ENCODE measurements around the gene DGKH. TPM values are rescaled to one million over a fixed set of nuclear protein-coding genes. Genes with fewer than 3 reads are reported as not detected.

Gene DGKH
- total and polyA plus RNA-seq, 2 of the 13 experiments (the other 11 are each of a cell fraction or from before 2014, with no cell fraction given) = 0.01 to 0.13 TPM

DNA sequence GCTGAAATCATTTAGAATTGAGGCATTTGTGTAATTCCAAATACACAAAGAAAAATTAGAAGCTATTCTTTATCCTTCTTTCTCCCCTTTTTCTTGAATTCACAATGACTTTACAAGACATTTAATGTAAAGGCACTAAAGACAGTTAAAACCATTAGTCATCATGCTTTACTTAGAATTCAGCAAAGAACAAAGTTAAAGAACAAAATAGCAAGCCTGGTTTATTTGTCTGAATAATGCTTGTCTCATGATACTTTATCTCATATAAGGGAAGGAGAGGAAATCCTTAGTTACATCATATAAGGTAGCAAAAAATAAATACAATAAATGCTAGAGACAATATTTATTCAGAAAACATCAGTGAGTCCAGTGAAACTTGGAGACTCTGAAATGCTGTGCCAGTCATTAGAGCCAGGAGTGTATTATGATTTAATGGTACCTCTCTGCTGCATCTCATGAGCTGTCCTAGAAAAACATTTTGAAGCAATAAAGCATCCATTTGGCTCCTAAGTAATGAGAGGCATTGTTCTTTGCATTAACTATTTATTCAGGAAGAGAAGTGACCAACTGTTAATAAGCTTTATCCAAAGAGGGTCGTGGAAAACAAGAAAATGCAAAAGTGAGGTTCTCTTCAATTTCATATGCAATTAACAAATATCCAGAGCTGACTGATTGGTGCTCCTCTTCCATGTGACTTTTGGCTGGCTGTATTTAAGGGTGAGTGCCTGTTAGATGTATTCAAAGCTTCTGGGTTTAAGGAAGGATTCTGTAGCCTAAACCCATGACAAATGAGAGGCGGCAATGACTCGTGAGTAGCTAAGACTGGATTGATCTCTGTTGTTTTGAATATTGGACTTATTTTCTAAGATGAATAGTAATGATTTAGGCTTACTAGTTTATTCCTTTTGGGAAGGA, 105.0 kb downstream of the DGKH start (continued):
- TF ChIP-seq CREB1 (IDR thresholded peaks at IDR 0.05) = no peak
- TF ChIP-seq CREB1 (CRISPR knock-in tag; IDR thresholded peaks at IDR 0.05) = no peak
- no peak for TF ChIP-seq ZNF333 (CRISPR knock-in tag; IDR thresholded peaks at IDR 0.05; ENCODE audit: borderline replicate concordance)
- no peak for TF ChIP-seq AGO1 (IDR thresholded peaks at IDR 0.05; ENCODE audit: low read depth, low read length, poor library complexity, severe bottlenecking)
- TF ChIP-seq THYN1 (CRISPR knock-in tag; IDR thresholded peaks at IDR 0.05; ENCODE audit: borderline replicate concordance, low read depth) = no peak
- no peak for TF ChIP-seq TFDP2 (CRISPR knock-in tag; IDR thresholded peaks at IDR 0.05)
- TF ChIP-seq, protein P1, sequence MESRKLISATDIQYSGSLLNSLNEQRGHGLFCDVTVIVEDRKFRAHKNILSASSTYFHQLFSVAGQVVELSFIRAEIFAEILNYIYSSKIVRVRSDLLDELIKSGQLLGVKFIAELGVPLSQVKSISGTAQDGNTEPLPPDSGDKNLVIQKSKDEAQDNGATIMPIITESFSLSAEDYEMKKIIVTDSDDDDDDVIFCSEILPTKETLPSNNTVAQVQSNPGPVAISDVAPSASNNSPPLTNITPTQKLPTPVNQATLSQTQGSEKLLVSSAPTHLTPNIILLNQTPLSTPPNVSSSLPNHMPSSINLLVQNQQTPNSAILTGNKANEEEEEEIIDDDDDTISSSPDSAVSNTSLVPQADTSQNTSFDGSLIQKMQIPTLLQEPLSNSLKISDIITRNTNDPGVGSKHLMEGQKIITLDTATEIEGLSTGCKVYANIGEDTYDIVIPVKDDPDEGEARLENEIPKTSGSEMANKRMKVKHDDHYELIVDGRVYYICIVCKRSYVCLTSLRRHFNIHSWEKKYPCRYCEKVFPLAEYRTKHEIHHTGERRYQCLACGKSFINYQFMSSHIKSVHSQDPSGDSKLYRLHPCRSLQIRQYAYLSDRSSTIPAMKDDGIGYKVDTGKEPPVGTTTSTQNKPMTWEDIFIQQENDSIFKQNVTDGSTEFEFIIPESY (CRISPR knock-in tag; IDR thresholded peaks at IDR 0.05) = no peak

DNA sequence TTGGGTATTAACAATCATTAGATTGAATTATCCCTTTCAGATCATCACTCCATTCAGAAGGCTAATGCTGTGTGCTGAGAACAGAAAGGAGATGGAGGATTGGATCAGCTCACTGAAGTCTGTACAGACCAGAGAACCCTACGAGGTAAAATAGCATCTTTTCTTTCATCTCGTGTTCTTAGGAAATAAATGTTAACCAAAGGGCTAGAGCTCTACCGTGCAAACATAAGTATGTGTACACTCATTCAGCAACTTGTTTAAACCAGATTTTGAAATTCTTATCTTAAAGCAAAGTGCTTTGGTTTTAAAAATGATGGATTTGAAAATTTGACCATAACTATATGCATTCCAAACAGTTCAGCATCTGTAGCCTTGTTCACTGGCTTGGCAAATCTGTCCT, 106.8 kb downstream of the DGKH start:
- TF ChIP-seq ZNF124 (CRISPR knock-in tag; IDR thresholded peaks at IDR 0.05) (no peak), ZNF629 (CRISPR knock-in tag; conservative IDR thresholded peaks at IDR 0.05) (no peak), THAP11 (CRISPR knock-in tag; IDR thresholded peaks at IDR 0.05) (no peak), PREB (CRISPR knock-in tag; IDR thresholded peaks at IDR 0.05) (no peak)
- TF ChIP-seq, protein P2, sequence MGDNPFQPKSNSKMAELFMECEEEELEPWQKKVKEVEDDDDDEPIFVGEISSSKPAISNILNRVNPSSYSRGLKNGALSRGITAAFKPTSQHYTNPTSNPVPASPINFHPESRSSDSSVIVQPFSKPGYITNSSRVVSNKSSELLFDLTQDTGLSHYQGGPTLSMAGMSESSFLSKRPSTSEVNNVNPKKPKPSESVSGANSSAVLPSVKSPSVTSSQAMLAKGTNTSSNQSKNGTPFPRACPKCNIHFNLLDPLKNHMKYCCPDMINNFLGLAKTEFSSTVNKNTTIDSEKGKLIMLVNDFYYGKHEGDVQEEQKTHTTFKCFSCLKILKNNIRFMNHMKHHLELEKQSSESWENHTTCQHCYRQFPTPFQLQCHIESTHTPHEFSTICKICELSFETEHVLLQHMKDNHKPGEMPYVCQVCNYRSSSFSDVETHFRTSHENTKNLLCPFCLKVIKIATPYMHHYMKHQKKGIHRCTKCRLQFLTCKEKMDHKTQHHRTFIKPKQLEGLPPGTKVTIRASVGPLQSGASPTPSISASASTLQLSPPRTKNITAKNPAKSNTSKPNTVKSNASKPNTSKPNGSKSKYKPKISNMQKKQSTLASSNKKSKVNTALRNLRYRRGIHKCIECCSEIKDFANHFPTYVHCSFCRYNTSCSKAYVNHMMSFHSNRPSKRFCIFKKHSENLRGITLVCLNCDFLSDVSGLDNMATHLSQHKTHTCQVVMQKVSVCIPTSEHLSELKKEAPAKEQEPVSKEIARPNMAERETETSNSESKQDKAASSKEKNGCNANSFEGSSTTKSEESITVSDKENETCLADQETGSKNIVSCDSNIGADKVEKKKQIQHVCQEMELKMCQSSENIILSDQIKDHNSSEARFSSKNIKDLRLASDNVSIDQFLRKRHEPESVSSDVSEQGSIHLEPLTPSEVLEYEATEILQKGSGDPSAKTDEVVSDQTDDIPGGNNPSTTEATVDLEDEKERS (CRISPR knock-in tag; IDR thresholded peaks at IDR 0.05) = no peak
- TF ChIP-seq, protein P3, sequence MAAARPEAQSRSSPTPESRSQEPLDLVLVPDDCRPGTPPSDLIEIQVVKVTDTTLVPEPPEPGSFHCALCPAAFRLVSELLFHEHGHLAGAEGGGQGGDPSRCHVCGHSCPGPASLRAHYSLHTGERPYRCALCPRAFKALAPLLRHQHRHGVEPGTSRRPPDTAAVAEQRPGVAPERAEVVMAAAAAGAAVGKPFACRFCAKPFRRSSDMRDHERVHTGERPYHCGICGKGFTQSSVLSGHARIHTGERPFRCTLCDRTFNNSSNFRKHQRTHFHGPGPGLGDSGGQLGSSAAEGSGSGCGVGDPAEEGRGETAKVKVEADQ (CRISPR knock-in tag; IDR thresholded peaks at IDR 0.05; ENCODE audit: borderline replicate concordance) = no peak
- 0% methylated on average over 3 of the region's 3 CpGs for WGBS (ENCODE audit: low lambda C conversion rate)
- Histone ChIP-seq H3K79me2 (ENCODE audit: insufficient read depth, low read length) (no peaks in the 10 kb centered on the region), H3K27me3 (ENCODE audit: control insufficient read depth in 1 of 2, insufficient read depth in 2 of 2, low read length in 2 of 2) (no peaks in the 10 kb centered on the region), H3K9me3 (ENCODE audit: low read length) (no peaks in the 10 kb centered on the region), H2AFZ (ENCODE audit: low read length) (no peak overlapping the region), H3K4me3 (replicated peaks in 1 of 3; ENCODE audit: insufficient read depth in 1 of 3, low read depth in 2 of 3, low read length in 3 of 3) (no peak overlapping the region), H3K36me3 (replicated peaks in 1 of 2; ENCODE audit: control insufficient read depth in 1 of 2, insufficient read depth in 2 of 2, low read length in 2 of 2) (no peaks in the 10 kb centered on the region), H3K4me2 (ENCODE audit: low read depth, low read length) (no peak overlapping the region), H3K27ac (ENCODE audit: extremely low read length, insufficient read depth, low read length) (no peak overlapping the region), H3K4me1 (ENCODE audit: insufficient read depth, low read length) (no peaks in the 10 kb centered on the region), H3K9ac (ENCODE audit: insufficient read depth, low read depth, low read length) (no peak overlapping the region), H4K20me1 (ENCODE audit: insufficient read depth, low read length) (no peaks in the 10 kb centered on the region)
- no TSS peak for BruUV-seq (replicated peaks)
- intact Hi-C loops (cut with micrococcal nuclease; ENCODE audit: unreplicated experiment) = no loop called here
- DNase-seq (ENCODE audit: low spot score) (no peak), ATAC-seq (no peak), FAIRE-seq (no peak)
- POLR2A ChIA-PET = no interaction called here
- in situ Hi-C loops (cut with HindIII; ENCODE audit: extremely low pct_ligation_motif_present, low pct_unique_long_range_greater_than_20kb) = no loop called here
- CTCF ChIA-PET (ENCODE audit: low intra/inter-chr PET ratio, low total read pairs) = no interaction called here
